ENCODE results near the gene TMEM192. TPM values are rescaled to one million over a fixed set of nuclear protein-coding genes. Genes with fewer than 3 reads are reported as not detected.

Gene TMEM192
- total and polyA plus RNA-seq, 2 donors (not counting 3 experiments of a cell fraction or from before 2014, with no cell fraction given) = 11.4 to 13.0 TPM

DNA sequence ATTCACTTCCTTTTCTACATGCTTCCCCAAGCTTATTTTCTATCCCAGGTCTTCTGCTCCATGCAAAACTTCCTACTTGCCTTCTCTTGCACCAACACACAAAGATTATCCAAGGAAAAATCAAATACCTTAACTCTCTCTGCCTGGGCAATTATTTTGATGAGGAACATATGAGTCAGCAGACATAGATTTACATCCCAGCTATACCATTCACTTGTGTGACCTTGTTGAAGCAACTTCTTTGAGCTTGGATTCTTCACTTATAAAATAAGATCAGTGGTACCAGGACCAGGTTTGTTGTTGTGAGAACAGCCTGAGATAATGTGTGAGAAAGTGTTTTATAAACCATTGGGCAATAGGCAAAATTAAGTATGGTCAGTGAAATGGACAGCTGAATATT is 39.1 kb upstream of the TMEM192 start:
- ChIA-PET CTCF (interaction anchor here (0.6 to 2.0 kb wide), 4 partner anchors 8 to 21 kb away, joined by 3 to 6 read pairs (median 4); no protein-coding TSS in a partner anchor), POLR2A (no interaction called here)
- no peak overlapping the region for H3K4me3 ChIP-seq (replicated peaks in 1 of 3; ENCODE audit: insufficient read depth in 1 of 3, low read depth in 1 of 3, low read length in 3 of 3)
- TF ChIP-seq POLR2AphosphoS5 (IDR thresholded peaks at IDR 0.05; ENCODE audit: insufficient read depth, low read depth, low read length) (no peak), JUN (IDR thresholded peaks at IDR 0.05; ENCODE audit: borderline replicate concordance, insufficient read depth, insufficient read length, low read depth) (no peak), EZH2 (IDR thresholded peaks at IDR 0.05; ENCODE audit: borderline replicate concordance, low read depth, low read length, severe bottlenecking) (no peak), MYC (IDR thresholded peaks at IDR 0.05; ENCODE audit: low read depth, low read length) (no peak), FOS (IDR thresholded peaks at IDR 0.05; ENCODE audit: borderline replicate concordance, insufficient read depth, low read length) (no peak), GATA2 (IDR thresholded peaks at IDR 0.05; ENCODE audit: insufficient read depth, insufficient read length, low read depth, low read length) (no peak), POLR2A (IDR thresholded peaks at IDR 0.05; ENCODE audit: low read depth, low read length) (no peak)
- TF ChIP-seq, protein P1, sequence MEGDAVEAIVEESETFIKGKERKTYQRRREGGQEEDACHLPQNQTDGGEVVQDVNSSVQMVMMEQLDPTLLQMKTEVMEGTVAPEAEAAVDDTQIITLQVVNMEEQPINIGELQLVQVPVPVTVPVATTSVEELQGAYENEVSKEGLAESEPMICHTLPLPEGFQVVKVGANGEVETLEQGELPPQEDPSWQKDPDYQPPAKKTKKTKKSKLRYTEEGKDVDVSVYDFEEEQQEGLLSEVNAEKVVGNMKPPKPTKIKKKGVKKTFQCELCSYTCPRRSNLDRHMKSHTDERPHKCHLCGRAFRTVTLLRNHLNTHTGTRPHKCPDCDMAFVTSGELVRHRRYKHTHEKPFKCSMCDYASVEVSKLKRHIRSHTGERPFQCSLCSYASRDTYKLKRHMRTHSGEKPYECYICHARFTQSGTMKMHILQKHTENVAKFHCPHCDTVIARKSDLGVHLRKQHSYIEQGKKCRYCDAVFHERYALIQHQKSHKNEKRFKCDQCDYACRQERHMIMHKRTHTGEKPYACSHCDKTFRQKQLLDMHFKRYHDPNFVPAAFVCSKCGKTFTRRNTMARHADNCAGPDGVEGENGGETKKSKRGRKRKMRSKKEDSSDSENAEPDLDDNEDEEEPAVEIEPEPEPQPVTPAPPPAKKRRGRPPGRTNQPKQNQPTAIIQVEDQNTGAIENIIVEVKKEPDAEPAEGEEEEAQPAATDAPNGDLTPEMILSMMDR (IDR thresholded peaks at IDR 0.05; ENCODE audit: extremely low read depth in 1 of 2, insufficient read depth in 1 of 2, low read depth in 1 of 2, low read length in 2 of 2) = no peak
- TF ChIP-seq, protein P2, sequence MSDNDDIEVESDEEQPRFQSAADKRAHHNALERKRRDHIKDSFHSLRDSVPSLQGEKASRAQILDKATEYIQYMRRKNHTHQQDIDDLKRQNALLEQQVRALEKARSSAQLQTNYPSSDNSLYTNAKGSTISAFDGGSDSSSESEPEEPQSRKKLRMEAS (IDR thresholded peaks at IDR 0.05; ENCODE audit: insufficient read depth, insufficient read length) = no peak
- no peaks in the 10 kb centered on the region for H3K79me2 ChIP-seq (ENCODE audit: control insufficient read depth, insufficient read depth, low read length)
- H2AFZ ChIP-seq (ENCODE audit: low read depth, low read length) = no peak overlapping the region
- no peak overlapping the region for H3K27ac ChIP-seq (ENCODE audit: insufficient read depth, low read depth, low read length)
- H3K9ac ChIP-seq (replicated peaks; ENCODE audit: extremely low read depth, insufficient read depth, low read length) = no peak overlapping the region
- no peak for FAIRE-seq
- no peaks in the 10 kb centered on the region for H3K9me1 ChIP-seq (replicated peaks; ENCODE audit: control insufficient read depth, extremely low read depth, insufficient read depth, low read length)
- BruUV-seq (replicated peaks) = no TSS peak
- H3K27me3 ChIP-seq (ENCODE audit: control insufficient read depth in 2 of 2, insufficient read depth in 2 of 2, low read length in 2 of 2) = no peaks in the 10 kb centered on the region
- no peaks in the 10 kb centered on the region for H4K20me1 ChIP-seq (replicated peaks; ENCODE audit: control insufficient read depth, extremely low read depth, insufficient read depth, low read length)
- no peaks in the 10 kb centered on the region for H3K36me3 ChIP-seq (ENCODE audit: control insufficient read depth in 2 of 2, extremely low read depth in 1 of 2, insufficient read depth in 2 of 2, low read length in 2 of 2)
- no peaks in the 10 kb centered on the region for H3K9me3 ChIP-seq (replicated peaks; ENCODE audit: control insufficient read depth, insufficient read depth, low read length)
- H3K4me1 ChIP-seq (ENCODE audit: control insufficient read depth, extremely low read depth, insufficient read depth, low read length) = no peaks in the 10 kb centered on the region
- H3K4me2 ChIP-seq (ENCODE audit: insufficient read depth, low read length) = no peak overlapping the region
- intact Hi-C loops (cut with micrococcal nuclease) (no loop called here), dilution Hi-C loops (cut with MboI; ENCODE audit: extremely low pct_ligation_motif_present, low sequenced_read_pairs) (no loop called here)
- no peak for DNase-seq (ENCODE audit: low read depth, low spot score)
